ENCODE measurements around the gene ADGRD1.

Gene ADGRD1

DNA sequence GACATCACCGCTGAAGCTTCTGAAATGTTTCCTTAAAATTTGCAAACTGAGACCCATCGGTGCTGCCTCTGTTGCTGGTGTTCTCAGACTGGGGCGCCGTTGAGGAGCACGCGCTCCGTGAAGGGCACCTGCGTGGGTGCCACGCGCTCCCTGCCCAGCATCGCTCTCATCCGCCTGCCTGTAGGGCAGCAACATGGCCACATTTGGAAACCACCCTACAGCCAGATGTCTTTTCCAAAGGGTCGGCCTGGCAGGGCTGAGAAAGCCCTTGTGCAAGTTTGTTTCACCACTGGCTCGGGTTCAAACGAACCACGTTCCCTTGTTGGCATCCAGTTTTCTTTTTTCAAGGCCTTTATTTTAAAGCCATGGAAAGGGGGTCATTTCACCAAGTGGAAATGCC, 13.9 kb downstream of the ADGRD1 start:
- no peak for DNase-seq

GRCh38 chr12:130968611-130969010, 14.9 kb downstream of the ADGRD1 start:
- DNase-seq: no peak

DNA sequence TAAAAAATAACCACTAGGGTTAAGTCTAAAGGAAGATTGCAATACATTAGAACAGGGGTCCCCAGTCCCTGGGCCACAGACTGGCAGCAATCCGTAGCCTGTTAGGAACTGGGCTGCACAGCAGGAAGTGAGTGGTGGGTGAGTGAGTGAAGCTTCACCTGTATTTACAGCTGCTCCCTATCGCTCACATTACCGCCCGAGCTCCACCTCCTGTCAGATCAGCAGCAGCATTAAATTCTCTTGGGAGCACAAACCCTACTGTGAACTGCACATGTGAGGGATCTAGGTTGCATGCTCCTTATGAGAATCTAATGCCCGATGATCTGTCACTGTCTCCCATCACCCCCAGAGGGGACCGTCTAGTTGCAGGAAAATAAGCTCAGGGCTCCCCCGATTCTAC, 15.5 kb downstream of the ADGRD1 start:
- DNase-seq: no peak

DNA sequence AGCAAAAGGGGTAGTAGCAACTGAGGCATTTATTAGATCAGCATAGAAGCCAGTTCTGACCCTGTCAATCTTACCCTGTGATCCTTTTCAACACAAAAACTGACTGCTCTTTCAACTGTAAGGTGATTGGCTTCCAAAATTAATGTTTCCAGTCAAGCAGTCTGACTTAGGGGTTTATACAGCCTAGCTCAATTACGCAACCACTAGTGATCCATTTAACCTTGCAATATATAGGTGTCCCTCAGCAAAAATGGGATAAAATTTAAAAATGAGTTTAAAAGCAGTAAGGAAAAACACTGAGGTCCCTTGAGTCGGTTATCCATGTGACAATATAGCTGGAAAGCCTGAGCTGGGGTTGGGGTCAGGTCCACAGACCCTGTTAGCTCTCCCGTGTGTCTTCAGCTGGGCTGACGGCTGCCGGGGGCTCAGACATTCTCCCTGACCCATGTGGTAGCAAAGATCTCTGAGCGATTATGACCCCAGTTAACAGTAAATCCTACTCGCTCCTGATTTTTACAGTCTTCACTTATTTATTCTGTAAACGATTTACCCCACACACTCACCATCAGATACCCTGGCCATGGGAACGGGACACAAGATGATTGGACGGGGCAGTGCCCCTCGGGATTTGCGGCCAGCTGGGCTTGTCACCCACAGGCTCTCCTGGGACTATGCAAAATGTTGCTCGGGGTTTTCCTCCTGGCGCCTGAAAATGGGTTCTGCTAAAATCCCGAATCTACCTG, 16.6 kb downstream of the ADGRD1 start:
- no peak for DNase-seq

DNA sequence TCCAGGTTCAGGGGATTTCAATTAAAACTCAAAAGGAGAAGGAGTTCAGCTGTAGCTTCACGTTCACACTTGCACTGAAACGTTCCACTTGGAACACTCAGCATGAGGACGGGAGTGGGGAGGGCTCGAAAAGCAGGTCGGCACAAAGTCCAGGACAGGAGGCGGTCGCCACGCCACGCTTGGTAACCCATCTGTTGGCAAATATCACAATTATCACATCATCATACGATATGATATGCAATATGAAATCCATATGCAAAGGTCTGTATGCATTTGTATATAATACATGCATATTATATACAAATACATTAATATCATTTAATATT, 17.2 kb downstream of the ADGRD1 start:
- DNase-seq: no peak

DNA sequence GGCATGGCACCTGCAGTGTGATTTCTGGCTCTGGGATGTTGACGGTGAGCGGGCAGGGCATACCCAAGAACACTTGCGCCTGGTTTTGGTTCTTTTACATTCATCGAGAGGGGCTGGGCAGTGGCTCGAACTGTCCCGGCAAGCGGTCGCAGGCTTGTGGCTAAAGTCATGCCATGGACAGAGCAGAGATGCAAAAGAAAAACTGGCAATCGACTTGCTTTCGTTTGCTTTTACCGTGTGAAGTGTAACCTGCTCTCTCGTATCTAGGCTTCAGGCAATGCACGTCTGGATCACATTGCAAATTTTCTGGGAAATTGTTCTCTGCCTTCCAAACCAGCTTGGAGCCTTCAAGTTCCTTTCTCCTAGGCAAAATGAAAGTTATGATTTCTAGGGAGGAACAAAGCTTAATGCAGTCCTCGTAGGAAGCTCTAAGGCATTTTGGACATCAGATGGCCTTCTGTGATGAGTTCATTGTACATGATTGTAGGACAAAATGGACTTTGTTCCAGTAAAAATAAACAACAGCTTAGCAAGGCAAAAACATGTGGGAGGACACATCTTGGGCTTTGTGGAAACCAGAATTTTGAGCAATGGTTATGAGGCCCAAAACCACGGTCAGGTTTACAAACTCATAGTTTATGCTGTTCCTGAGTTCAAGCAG, 18.3 kb downstream of the ADGRD1 start:
- no peak for DNase-seq

DNA sequence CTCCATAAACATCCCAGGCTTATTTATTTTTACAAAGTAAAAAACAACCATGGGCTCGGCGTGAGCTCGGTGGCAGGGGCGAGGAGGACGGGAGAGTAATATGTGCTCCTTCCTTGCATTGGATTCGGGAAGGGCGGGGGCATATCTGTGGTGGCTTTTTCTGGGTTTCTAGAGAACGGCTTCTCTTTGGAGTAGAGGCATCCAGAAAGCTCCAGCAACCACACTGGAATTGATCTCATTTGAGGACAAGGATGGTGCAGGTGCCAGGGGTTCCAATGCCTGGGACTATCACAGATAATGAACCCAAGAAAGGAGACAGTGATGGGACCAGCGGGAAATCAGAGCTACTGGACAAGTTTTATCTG, 18.9 kb downstream of the ADGRD1 start:
- no peak for DNase-seq

GRCh38 chr12:130973109-130973508, 19.4 kb downstream of the ADGRD1 start:
- DNase-seq: peak; percentile 17

DNA sequence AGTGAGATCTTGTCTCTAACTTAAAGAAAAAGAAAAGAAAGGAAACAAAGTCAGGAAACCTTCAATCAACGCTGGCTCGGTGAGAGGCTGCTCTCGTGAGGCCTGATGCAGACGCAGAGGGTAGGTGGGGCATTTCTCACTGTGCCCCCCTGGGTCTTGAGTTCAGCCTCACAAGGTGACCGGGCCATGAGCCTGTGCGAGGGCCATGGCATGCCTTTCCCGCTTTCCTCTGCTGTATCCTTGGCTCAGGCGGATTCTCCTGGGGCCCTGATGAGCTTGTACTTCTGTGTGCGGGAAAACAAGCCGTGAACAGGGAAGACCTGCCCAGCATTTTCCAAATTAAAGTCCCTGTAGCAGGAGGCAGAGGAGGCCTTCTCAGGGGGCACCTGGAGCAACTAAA, 20.2 kb downstream of the ADGRD1 start:
- no peak for DNase-seq

GRCh38 chr12:130975116-130975515, 21.4 kb downstream of the ADGRD1 start:
- DNase-seq: no peak

- no peak for DNase-seq
Measured at GRCh38 chr12:130976171-130976720, 22.5 kb downstream of the ADGRD1 start.

GRCh38 chr12:130977046-130977742, 23.5 kb downstream of the ADGRD1 start:
- DNase-seq: no peak

- DNase-seq: no peak
Measured at GRCh38 chr12:130977743-130978095, 24.0 kb downstream of the ADGRD1 start.

DNA sequence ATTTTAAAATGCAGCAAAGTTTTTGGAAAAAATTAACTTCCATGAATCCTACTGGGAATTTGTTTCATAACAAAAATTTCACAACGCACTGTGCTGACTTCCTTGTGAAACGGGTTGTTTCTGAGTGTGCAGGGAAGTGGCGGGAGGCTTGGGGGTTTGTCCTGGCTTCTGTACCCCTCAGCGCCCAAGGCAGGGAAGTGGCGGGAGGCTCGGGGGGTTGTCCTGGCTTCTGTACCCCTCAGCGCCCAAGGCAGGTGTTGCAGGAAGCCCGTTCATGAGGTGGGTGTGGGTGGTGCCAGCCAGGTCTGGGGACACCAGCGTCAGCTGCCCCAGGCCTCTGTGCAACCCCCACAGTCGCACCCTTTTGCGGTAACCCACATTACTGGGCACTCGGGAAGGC, 25.1 kb downstream of the ADGRD1 start:
- no peak for DNase-seq

GRCh38 chr12:130981074-130981742, 27.5 kb downstream of the ADGRD1 start:
- DNase-seq: no peak

- DNase-seq: no peak
Measured at GRCh38 chr12:130981911-130982310, 28.2 kb downstream of the ADGRD1 start.

- no peak for DNase-seq
Measured at GRCh38 chr12:130982565-130983225, 29.0 kb downstream of the ADGRD1 start.

DNA sequence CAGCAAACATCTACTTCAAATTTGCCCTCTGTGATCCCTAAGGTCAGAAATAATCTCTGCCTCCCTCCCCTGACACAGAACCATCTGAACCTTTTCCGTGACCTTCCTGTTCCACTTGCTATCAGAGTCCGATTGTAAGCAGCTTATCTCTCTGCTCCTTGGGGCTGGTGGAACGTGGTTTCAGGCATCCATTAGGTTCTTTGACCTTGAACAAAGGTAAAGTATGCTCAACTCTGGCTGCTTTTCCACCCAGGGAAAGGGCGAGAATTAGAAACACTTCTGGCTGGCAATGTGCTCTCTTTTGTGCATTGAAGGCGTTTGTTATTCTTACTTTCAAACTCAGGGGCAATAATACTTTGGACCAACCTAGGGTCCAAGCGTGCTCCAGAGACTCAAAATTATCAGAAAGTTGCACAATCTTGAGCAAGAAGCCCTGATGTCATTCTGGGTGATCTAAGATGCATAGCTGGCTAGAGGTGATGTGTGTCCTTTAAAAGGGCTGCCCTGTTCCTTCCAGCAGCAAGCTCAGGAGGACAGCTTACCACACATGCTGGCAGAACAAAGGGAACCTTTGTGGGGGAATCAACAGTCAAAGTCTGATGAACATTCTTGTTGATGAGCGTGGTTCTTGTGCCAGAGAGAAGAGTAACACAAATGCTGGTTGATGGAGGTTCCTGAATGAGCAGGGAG, 29.8 kb downstream of the ADGRD1 start:
- DNase-seq: peak; percentile 43

GRCh38 chr12:130984183-130985058, 30.7 kb downstream of the ADGRD1 start:
- DNase-seq: no peak

DNA sequence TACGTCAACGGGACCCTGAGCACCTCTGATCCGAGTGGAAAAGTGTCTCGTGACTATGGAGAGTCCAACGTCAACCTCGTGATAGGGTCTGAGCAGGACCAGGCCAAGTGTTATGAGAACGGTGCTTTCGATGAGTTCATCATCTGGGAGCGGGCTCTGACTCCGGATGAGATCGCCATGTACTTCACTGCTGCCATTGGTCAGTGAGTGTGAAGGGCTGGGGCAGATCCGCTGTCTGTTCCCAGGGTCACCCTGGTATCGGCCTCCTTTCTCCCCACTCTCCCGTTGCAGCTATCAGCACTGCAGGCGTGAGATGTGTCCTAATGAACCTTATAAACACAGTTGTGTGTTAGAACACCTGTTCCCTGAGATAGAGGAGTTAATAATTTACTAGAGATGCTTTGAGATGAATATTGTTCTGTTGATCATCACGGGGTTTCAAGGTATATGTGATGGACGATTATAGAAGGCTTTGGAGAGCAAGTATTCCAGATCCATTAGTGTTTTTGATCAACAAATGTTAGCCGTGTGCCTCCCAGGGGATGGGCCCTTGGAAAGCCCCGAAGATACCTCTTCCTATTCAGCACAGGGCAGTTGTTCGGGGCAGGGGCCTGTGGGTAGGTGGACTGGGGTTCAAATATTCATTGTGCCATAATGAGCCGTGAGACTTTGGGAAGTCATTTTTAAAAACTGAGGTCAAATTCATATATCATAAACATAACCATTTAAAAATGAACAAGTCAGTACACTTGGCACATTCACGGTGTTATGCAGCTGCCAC, 33.6 kb downstream of the ADGRD1 start:
- DNase-seq: no peak

DNA sequence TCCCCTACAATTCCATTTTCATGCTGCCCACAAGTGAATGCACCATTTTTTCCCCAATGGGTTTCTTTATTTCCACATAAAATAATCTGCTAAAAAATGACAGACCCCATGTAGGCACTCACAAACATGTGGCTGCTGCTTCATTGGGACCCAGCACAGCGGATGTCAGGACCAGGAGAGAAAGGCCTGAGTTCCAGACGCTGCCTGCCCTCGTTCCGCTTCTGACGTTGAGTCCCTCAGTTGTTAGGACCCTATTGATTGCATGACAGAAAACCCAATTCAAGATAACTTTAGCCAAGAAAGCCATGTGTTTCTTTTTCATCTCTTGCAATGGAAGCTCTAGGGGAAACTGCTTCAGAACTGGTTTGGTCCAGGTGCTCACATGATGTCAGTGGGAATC, 34.6 kb downstream of the ADGRD1 start:
- no peak for DNase-seq
